GM21526 (cell line): ENCODE results near the gene MAP3K10.

Source experiments
- ATAC-seq: cut with Tn5 transposase; IDR thresholded peaks from one replicate; pipeline ENCODE4 v1.9.1; 2021; ENCODE audit warnings: moderate library complexity; ENCODE audit not compliant: unreplicated experiment, low FRiP score

The MAP3K10 gene

DNA sequence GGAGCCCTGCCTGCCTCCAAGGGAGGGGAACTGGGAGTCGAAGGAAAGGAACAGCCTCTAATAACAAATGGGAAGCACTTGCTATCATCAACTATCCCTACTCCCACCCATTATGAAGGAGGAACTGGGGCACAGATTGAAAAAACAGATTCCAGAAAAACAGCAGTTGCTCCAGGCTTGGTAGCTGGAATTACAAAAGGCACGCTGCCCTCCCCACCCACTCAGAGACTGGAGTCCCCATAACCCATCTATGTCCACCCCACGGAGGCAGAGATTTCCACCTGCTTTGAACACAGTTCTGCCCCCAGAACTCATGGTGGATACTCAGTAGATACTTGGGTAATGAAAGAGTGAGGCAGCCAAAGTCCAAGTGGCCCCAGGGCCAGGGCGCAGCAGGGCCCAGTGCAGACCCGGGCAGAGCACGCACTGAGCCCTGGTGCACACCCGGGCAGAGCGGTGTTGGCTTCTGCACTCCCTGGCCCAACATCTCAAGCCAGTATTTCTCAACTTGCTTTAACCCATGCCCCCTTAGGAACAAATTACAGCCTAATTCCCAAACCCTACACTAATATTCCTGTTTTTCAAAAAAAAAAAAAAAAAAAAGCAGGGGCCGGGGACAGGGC is 54.4 kb downstream of the MAP3K10 start:
- ATAC-seq, result no peak

- no peak for ATAC-seq
These were observed 55.3 kb downstream of the MAP3K10 start for GRCh38 chr19:40246292-40247073.

DNA sequence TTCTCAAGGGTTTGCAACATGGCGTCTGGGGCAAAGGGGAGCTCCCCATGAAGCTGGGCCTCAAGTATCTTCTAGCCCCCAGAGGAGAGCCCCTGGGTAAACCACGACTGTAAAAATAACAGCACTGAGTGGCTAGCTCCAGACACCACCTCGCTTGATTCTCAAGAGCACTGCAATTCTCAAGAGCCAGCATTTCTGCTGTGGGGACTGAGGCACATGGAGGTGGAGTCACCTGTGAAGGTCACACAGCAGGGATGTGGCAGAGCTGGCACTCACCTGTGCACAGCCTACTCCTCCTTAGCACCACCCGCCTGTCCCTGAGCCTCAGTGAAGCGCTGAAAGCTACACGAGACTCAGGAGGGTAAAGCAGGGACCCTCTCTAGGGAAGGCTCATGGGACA is 56.0 kb downstream of the MAP3K10 start:
- no peak for ATAC-seq

DNA sequence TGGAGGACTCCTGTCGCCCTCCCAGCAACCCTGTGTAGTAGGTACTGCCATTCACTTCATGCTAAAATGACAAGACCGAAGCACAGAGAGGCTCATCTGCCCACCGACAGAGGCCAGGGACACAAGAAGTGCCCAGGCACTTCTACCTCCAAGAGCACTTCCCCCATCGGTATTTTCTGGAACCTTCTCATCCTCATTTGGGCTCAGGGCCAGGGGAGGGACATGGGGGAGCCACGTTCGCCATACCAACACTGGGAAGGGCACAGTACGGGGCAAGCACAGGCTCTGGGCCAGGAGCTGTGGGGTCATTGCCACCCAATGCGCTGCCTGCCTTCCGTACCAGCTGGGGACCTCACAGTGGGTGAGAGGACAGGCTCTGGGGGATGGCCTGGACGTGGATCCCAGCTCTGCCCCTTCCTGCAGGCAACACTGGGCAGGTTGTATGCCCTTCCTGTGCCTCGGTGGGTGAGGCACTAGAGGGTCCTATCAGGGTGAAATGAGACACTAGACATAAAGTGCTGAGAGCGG is 56.6 kb downstream of the MAP3K10 start:
- ATAC-seq, result no peak

DNA sequence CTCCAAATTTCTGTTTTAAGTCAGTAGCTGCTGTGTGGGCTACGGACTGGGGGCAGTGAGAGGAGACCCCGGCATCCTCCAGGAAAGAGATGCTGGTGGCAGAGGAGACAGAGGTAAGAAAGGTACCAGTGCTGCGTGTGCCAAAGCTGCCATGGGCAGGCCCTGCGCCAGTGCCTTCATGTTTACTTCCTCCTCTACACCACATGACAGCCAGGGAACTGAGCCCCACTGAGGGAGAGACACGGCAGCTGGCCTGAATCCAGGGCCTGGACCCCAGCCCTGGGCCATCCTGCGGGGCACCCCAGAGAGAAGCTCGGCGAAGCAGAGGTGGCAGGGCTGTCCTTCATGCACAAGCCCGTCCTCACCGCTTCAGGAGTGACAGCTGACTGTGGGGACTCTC is 58.0 kb downstream of the MAP3K10 start:
- no peak for ATAC-seq

DNA sequence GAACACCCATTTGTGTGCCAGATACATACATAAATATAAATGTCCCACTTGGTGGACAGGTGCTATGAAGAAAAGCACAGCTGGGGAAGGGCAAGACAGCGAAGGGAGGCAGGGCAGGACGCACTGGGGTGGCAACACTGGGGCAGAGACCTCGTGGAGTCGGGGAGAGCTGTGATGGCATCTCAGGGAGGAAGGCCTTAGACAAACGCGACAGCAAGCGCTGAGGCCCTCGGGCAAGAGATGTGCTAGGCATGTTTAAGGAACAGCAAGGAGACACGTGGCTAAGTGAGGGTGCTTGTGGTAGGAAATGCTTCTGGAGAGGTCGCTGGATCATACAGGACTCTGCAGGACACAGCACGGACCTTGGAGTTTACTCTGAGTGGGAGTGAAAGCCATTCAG is 58.6 kb downstream of the MAP3K10 start:
- no peak for ATAC-seq

GRCh38 chr19:40251244-40251643 is 60.0 kb downstream of the MAP3K10 start:
- no peak for ATAC-seq

GRCh38 chr19:40251991-40252390 is 60.8 kb downstream of the MAP3K10 start:
- ATAC-seq, result no peak

DNA sequence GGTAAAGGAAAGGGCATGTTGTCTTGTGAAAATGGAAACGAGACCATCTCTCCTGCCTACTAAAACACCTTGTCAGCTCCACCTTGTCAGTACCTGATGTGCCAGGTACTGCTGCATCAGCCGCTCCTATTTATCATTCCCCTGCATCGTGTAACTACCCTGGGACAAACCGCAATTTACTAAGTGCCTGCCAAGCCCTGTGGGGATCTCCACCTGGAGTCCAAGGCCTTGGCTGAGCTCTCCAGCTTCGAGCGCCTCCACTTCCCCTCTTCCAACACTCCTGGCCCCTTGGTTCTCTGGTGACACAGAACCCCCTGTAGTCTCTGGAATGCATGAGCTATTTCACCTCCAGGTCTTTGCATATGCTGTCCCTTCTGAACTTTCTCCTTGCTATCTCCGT is 61.2 kb downstream of the MAP3K10 start:
- ATAC-seq, result no peak

DNA sequence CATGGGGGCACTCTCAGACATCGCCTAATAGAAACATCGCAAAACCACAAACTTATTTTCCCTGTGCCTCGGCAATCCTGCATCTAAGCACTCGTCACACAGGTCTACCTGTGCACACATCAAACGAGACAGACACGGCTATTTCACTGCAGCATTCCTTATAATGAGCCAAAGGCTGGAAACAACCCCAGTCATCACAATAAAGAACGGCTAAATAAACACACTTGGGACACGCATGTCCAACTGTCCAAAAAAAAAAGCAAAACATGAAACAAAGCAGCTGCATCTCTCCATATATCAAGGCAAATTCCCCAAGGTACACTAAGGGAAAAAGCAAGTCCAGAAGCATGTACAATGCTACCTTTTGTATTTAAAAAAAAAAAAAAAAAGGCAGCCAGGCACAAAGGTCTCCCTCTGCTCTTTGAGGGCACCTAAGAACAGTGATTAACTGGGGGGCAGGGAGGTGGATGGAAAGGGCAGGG is 62.4 kb downstream of the MAP3K10 start:
- ATAC-seq, result no peak

GRCh38 chr19:40254714-40255418 is 63.6 kb downstream of the MAP3K10 start:
- no peak for ATAC-seq

GRCh38 chr19:40255619-40256166 is 64.5 kb downstream of the MAP3K10 start:
- ATAC-seq, result no peak

DNA sequence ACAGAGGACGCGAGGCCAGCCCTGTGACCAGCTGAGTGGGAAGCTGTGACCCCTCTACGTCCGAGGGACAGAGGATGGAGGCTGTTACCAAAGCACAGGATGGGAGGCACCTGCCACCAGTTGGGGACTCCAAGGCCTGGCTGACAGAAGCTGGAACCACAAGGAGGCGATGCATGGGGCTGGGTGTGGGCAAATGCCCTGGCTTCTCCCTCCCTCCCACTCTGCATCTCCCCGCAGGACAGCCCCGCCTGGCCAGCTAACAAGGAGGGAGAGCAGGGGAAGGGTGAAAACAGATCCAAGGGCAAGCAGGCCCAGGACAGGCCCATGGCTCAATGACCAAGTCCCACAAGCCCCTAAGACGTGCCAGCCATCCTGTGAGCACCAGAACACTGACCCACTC is 65.3 kb downstream of the MAP3K10 start:
- ATAC-seq, result no peak

DNA sequence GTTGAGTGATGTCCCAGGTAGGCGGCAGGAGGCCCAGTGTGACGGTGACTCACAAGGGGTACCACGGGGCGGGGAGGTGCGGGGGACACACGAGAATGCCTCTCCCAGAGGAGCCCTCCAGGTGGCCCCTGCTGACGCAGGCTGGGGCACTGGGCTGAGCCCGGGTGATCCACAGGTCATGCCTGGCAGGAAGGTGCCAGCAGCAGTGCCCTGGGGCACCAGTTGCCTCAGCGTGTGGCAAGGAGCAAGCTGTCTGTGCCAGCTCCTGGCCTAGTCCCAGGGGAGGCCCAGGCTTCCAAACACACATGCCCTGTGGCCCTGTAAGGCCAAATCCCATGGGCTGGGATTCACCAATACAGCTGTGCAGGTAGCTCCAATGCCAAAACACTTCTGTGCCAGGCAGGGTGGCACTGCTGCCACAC is 65.9 kb downstream of the MAP3K10 start:
- no peak for ATAC-seq

GRCh38 chr19:40261631-40262030 is 70.4 kb downstream of the MAP3K10 start:
- no peak for ATAC-seq

GRCh38 chr19:40262422-40262821 is 71.2 kb downstream of the MAP3K10 start:
- no peak for ATAC-seq

GRCh38 chr19:40263440-40264313 is 72.5 kb downstream of the MAP3K10 start:
- ATAC-seq, result no peak

GRCh38 chr19:40264314-40265054 is 73.3 kb downstream of the MAP3K10 start:
- ATAC-seq, result no peak
